ENCODE results near the gene KCNV2.

KCNV2 gene

DNA sequence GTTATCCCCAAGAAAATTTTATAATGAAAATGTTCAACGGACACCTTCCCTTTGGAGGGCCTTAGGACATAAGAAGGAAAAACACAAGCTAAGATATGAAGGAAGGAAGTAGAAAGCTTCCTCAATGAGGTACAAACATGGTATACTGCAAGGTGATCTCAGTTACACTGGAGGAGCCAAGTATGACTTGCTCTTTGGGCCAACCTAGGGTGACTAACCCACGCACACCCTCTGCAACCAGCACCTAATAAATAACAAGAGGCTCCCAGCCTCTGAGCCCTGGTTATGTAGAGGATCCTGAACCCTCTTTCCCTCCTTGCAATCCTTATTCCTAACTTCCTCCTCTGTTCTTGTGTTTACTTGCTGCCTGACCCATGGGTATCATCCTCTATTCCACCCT, 38.3 kb upstream of the KCNV2 start:
- TF ChIP-seq, protein P1, sequence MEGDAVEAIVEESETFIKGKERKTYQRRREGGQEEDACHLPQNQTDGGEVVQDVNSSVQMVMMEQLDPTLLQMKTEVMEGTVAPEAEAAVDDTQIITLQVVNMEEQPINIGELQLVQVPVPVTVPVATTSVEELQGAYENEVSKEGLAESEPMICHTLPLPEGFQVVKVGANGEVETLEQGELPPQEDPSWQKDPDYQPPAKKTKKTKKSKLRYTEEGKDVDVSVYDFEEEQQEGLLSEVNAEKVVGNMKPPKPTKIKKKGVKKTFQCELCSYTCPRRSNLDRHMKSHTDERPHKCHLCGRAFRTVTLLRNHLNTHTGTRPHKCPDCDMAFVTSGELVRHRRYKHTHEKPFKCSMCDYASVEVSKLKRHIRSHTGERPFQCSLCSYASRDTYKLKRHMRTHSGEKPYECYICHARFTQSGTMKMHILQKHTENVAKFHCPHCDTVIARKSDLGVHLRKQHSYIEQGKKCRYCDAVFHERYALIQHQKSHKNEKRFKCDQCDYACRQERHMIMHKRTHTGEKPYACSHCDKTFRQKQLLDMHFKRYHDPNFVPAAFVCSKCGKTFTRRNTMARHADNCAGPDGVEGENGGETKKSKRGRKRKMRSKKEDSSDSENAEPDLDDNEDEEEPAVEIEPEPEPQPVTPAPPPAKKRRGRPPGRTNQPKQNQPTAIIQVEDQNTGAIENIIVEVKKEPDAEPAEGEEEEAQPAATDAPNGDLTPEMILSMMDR (IDR thresholded peaks at IDR 0.05; ENCODE audit: insufficient read depth, low read length, poor library complexity, severe bottlenecking) = no peak
- no peak for TF ChIP-seq EZH2phosphoT487 (conservative IDR thresholded peaks at IDR 0.05; ENCODE audit: low read length)
- Histone ChIP-seq H3K27me3 (ENCODE audit: low read length) (no peaks in the 10 kb centered on the region), H3K9me2 (replicated peaks; ENCODE audit: insufficient read depth, low read length) (no peaks in the 10 kb centered on the region), H4K20me1 (ENCODE audit: low read depth, low read length) (no peaks in the 10 kb centered on the region), H3K79me2 (ENCODE audit: insufficient read depth, low read length) (no peaks in the 10 kb centered on the region), H3K27ac (ENCODE audit: low read depth, low read length) (no peak overlapping the region), H2AFZ (ENCODE audit: low read depth, low read length, severe bottlenecking) (no peak overlapping the region), H3K36me3 (ENCODE audit: low read length) (no peaks in the 10 kb centered on the region), H3K9me3 (ENCODE audit: insufficient read depth, low read length) (no peaks in the 10 kb centered on the region), H3K9ac (ENCODE audit: low read length) (no peak overlapping the region), H3K4me2 (ENCODE audit: low read depth, low read length, poor library complexity, severe bottlenecking) (no peak overlapping the region), H3F3A (ENCODE audit: insufficient read depth) (no peaks in the 10 kb centered on the region), H3K4me3 (ENCODE audit: insufficient read depth, low read length, poor library complexity, severe bottlenecking) (no peak overlapping the region)

DNA sequence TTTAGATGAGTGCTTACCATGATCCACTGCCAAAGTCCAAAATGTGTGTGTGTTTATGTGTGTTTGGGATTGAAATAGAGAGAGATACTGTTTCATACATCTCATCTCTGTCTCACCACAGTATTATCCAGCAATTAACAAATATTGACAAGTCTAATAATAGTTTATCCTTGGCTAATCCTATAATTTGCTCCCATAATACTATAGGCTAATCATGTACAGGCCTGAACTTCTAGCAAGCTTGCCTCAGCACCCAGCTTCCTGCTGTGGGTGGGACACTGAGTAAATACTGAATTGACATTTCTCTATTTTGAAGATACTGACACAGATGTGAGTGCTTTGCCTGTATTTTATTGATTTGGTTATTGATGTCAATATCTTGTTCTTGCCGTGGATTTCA, 35.3 kb upstream of the KCNV2 start:
- H3K27me3 ChIP-seq (ENCODE audit: low read length) = no peaks in the 10 kb centered on the region
- no peak overlapping the region for H2AFZ ChIP-seq (ENCODE audit: low read depth, low read length, severe bottlenecking)
- H3K9ac ChIP-seq (ENCODE audit: low read length) = no peak overlapping the region
- no peak overlapping the region for H3K27ac ChIP-seq (ENCODE audit: low read depth, low read length)
- H3F3A ChIP-seq (ENCODE audit: insufficient read depth) = no peaks in the 10 kb centered on the region
- no peak overlapping the region for H3K4me2 ChIP-seq (ENCODE audit: low read depth, low read length, poor library complexity, severe bottlenecking)
- H3K79me2 ChIP-seq (ENCODE audit: insufficient read depth, low read length) = no peaks in the 10 kb centered on the region
- no peaks in the 10 kb centered on the region for H3K9me2 ChIP-seq (replicated peaks; ENCODE audit: insufficient read depth, low read length)
- no peak overlapping the region for H3K4me3 ChIP-seq (ENCODE audit: insufficient read depth, low read length, poor library complexity, severe bottlenecking)
- no peaks in the 10 kb centered on the region for H4K20me1 ChIP-seq (ENCODE audit: low read depth, low read length)
- H3K9me3 ChIP-seq (ENCODE audit: insufficient read depth, low read length) = no peaks in the 10 kb centered on the region
- TF ChIP-seq EZH2phosphoT487 (conservative IDR thresholded peaks at IDR 0.05; ENCODE audit: low read length) = no peak
- TF ChIP-seq, protein P1 (IDR thresholded peaks at IDR 0.05; ENCODE audit: insufficient read depth, low read length, poor library complexity, severe bottlenecking) = no peak
- no peaks in the 10 kb centered on the region for H3K36me3 ChIP-seq (ENCODE audit: low read length)

DNA sequence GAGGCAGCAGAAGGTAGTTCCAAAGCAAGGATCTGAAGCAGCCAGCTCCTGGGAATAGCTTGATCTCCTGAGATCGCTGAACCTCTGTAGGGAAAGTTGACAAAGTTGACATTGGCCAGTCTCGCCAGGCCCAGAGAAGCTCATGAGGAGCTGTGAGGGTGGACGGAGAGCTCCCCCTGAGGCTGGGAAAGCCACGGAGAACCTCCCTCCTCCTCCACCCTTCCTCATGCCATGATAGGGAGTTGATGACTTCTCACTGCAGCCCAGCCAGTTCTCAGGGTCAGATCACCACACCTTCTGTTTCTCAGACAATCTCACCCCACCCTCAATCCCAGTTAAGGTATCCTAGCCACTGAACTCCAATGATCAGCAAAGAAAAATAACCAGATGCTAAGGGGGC, 30.4 kb upstream of the KCNV2 start:
- Histone ChIP-seq H3K36me3 (ENCODE audit: low read length) (no peaks in the 10 kb centered on the region), H3K4me3 (ENCODE audit: insufficient read depth, low read length, poor library complexity, severe bottlenecking) (no peak overlapping the region), H3K27me3 (ENCODE audit: low read length) (no peaks in the 10 kb centered on the region), H3K79me2 (ENCODE audit: insufficient read depth, low read length) (no peaks in the 10 kb centered on the region), H3K27ac (ENCODE audit: low read depth, low read length) (no peak overlapping the region), H4K20me1 (ENCODE audit: low read depth, low read length) (no peaks in the 10 kb centered on the region), H3F3A (ENCODE audit: insufficient read depth) (no peaks in the 10 kb centered on the region), H3K9me2 (replicated peaks; ENCODE audit: insufficient read depth, low read length) (no peaks in the 10 kb centered on the region), H3K4me2 (ENCODE audit: low read depth, low read length, poor library complexity, severe bottlenecking) (no peak overlapping the region), H2AFZ (ENCODE audit: low read depth, low read length, severe bottlenecking) (no peak overlapping the region), H3K9ac (ENCODE audit: low read length) (no peak overlapping the region), H3K9me3 (ENCODE audit: insufficient read depth, low read length) (no peaks in the 10 kb centered on the region)
- no peak for TF ChIP-seq EZH2phosphoT487 (conservative IDR thresholded peaks at IDR 0.05; ENCODE audit: low read length)
- TF ChIP-seq, protein P1 (IDR thresholded peaks at IDR 0.05; ENCODE audit: insufficient read depth, low read length, poor library complexity, severe bottlenecking) = no peak

All from SU-DHL-6 (cell line).